ENCODE measurements around the gene IL25.
"Not testable (repeated sequence)": the region's sequence is repeated elsewhere in the genome, so short reads cannot be mapped to it uniquely, and the experiment has no call there.

IL25 gene

GRCh38 chr14:23385244-23385641 lies 12.6 kb downstream of the IL25 start:
- Histone ChIP-seq H3K27ac (ENCODE audit: low read length) (no peak overlapping the region), H4K20me1 (ENCODE audit: insufficient read depth, low read length) (peaks cover 3% of the 10 kb centered on the region; the same call in 1 of the 2 replicates), H2AFZ (ENCODE audit: low read depth, low read length) (no peak overlapping the region), H3K27me3 (ENCODE audit: insufficient read depth, low read length, poor library complexity) (peaks cover 15% of the 10 kb centered on the region), H3K79me2 (ENCODE audit: insufficient read depth, low read length) (no peaks in the 10 kb centered on the region), H3K4me2 (ENCODE audit: insufficient read depth, low read length) (no peak overlapping the region), H3K9ac (ENCODE audit: low read depth, low read length) (no peak overlapping the region), H3K4me3 (ENCODE audit: low read depth in 1 of 2, low read length in 2 of 2) (no peak overlapping the region), H3K4me1 (ENCODE audit: insufficient read depth, low read length) (no peaks in the 10 kb centered on the region), H3K9me3 (ENCODE audit: insufficient read depth, low read length, severe bottlenecking) (no peaks in the 10 kb centered on the region), H3K36me3 (ENCODE audit: insufficient read depth, low read length) (no peaks in the 10 kb centered on the region)
- no peak for DNase-seq
- no peak for TF ChIP-seq EZH2 (IDR thresholded peaks at IDR 0.05; ENCODE audit: borderline replicate concordance, low read depth, low read length, severe bottlenecking)
- ATAC-seq (ENCODE audit: insufficient read depth, low read depth) = no peak

DNA sequence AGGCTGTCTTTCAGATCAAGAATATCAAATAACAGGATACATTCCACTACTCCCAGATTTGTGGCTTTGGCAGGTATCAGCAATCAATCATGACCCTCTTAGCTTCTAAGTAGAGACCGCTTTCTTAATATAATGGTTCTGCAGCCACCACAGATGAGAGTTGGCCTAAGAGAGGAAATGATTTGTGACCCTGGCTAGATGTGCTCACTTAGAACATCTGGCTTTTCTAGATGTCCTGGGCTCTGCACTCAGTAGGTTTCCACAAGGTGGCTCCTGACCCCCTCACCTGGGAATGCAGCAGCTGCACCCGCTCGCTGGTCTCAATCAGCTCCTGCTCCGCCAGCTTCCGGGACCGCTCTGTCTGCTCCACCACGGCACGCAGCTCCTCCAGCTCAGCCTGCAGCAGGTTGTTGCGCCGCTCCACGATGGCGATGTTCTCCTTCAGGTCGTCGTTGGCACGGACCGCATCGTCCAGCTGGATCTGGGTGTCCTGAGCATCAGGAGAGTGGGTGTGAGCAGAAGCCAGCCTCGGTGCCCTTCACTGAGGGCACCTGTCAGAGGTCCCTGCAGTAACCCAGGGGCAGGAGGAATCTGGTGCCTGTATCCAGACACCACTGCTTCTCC lies 13.1 kb downstream of the IL25 start:
- Histone ChIP-seq H3K27me3 (ENCODE audit: insufficient read depth, low read length, poor library complexity) (peaks cover 15% of the 10 kb centered on the region), H3K27ac (ENCODE audit: low read length) (no peak overlapping the region), H3K79me2 (ENCODE audit: insufficient read depth, low read length) (no peaks in the 10 kb centered on the region), H3K36me3 (ENCODE audit: insufficient read depth, low read length) (no peaks in the 10 kb centered on the region), H3K4me3 (ENCODE audit: low read depth in 1 of 2, low read length in 2 of 2) (no peak overlapping the region), H3K9ac (ENCODE audit: low read depth, low read length) (no peak overlapping the region), H3K9me3 (ENCODE audit: insufficient read depth, low read length, severe bottlenecking) (no peaks in the 10 kb centered on the region), H2AFZ (ENCODE audit: low read depth, low read length) (no peak overlapping the region), H4K20me1 (ENCODE audit: insufficient read depth, low read length) (0 out of 2 replicates have a peak, but pooled peaks cover 3% of the 10 kb centered on the region), H3K4me1 (ENCODE audit: insufficient read depth, low read length) (no peaks in the 10 kb centered on the region), H3K4me2 (ENCODE audit: insufficient read depth, low read length) (no peak overlapping the region)
- no peak for ATAC-seq (ENCODE audit: insufficient read depth, low read depth)
- DNase-seq = no peak
- TF ChIP-seq EZH2 (IDR thresholded peaks at IDR 0.05; ENCODE audit: borderline replicate concordance, low read depth, low read length, severe bottlenecking) = no peak
- TF ChIP-seq, protein P1, sequence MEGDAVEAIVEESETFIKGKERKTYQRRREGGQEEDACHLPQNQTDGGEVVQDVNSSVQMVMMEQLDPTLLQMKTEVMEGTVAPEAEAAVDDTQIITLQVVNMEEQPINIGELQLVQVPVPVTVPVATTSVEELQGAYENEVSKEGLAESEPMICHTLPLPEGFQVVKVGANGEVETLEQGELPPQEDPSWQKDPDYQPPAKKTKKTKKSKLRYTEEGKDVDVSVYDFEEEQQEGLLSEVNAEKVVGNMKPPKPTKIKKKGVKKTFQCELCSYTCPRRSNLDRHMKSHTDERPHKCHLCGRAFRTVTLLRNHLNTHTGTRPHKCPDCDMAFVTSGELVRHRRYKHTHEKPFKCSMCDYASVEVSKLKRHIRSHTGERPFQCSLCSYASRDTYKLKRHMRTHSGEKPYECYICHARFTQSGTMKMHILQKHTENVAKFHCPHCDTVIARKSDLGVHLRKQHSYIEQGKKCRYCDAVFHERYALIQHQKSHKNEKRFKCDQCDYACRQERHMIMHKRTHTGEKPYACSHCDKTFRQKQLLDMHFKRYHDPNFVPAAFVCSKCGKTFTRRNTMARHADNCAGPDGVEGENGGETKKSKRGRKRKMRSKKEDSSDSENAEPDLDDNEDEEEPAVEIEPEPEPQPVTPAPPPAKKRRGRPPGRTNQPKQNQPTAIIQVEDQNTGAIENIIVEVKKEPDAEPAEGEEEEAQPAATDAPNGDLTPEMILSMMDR (IDR thresholded peaks at IDR 0.05; ENCODE audit: borderline replicate concordance, extremely low read depth, low read length, poor library complexity, severe bottlenecking) = no peak

GRCh38 chr14:23386266-23386657 lies 13.7 kb downstream of the IL25 start:
- not testable (repeated sequence) for H3K4me1 ChIP-seq (ENCODE audit: insufficient read depth, low read length); H3K9me3 ChIP-seq (ENCODE audit: insufficient read depth, low read length, severe bottlenecking); ATAC-seq (ENCODE audit: insufficient read depth, low read depth); H3K4me2 ChIP-seq (ENCODE audit: insufficient read depth, low read length); H2AFZ ChIP-seq (ENCODE audit: low read depth, low read length); DNase-seq; H3K36me3 ChIP-seq (ENCODE audit: insufficient read depth, low read length); H3K4me3 ChIP-seq (ENCODE audit: low read depth in 1 of 2, low read length in 2 of 2); H3K9ac ChIP-seq (ENCODE audit: low read depth, low read length); H3K27ac ChIP-seq (ENCODE audit: low read length); H4K20me1 ChIP-seq (ENCODE audit: insufficient read depth, low read length); H3K79me2 ChIP-seq (ENCODE audit: insufficient read depth, low read length)
- H3K27me3 ChIP-seq (ENCODE audit: insufficient read depth, low read length, poor library complexity) = peaks cover 15% of the 10 kb centered on the region

- Histone ChIP-seq H3K4me2 (ENCODE audit: insufficient read depth, low read length) (no peak overlapping the region), H3K36me3 (ENCODE audit: insufficient read depth, low read length) (no peaks in the 10 kb centered on the region), H3K4me1 (ENCODE audit: insufficient read depth, low read length) (no peaks in the 10 kb centered on the region), H3K79me2 (ENCODE audit: insufficient read depth, low read length) (no peaks in the 10 kb centered on the region), H3K9me3 (ENCODE audit: insufficient read depth, low read length, severe bottlenecking) (no peaks in the 10 kb centered on the region), H3K27me3 (ENCODE audit: insufficient read depth, low read length, poor library complexity) (peaks cover 17% of the 10 kb centered on the region), H2AFZ (ENCODE audit: low read depth, low read length) (no peak overlapping the region), H4K20me1 (ENCODE audit: insufficient read depth, low read length) (0 out of 2 replicates have a peak, but pooled peaks cover 3% of the 10 kb centered on the region), H3K4me3 (ENCODE audit: low read depth in 1 of 2, low read length in 2 of 2) (no peak overlapping the region), H3K9ac (ENCODE audit: low read depth, low read length) (no peak overlapping the region), H3K27ac (ENCODE audit: low read length) (no peak overlapping the region)
- DNase-seq = no peak
- ATAC-seq (ENCODE audit: insufficient read depth, low read depth) = no peak
- TF ChIP-seq, protein P1 (IDR thresholded peaks at IDR 0.05; ENCODE audit: borderline replicate concordance, extremely low read depth, low read length, poor library complexity, severe bottlenecking) = no peak
- no peak for TF ChIP-seq EZH2 (IDR thresholded peaks at IDR 0.05; ENCODE audit: borderline replicate concordance, low read depth, low read length, severe bottlenecking)
These were observed 14.4 kb downstream of the IL25 start for GRCh38 chr14:23386999-23387398.
